ENCODE data around the gene MAVS.
A peak's percentile ranks its signal among the peaks of the same experiment; 100 is the strongest.
"Not testable (repeated sequence)": the region's sequence is repeated elsewhere in the genome, so short reads cannot be mapped to it uniquely, and the experiment has no call there.

MAVS gene

DNA sequence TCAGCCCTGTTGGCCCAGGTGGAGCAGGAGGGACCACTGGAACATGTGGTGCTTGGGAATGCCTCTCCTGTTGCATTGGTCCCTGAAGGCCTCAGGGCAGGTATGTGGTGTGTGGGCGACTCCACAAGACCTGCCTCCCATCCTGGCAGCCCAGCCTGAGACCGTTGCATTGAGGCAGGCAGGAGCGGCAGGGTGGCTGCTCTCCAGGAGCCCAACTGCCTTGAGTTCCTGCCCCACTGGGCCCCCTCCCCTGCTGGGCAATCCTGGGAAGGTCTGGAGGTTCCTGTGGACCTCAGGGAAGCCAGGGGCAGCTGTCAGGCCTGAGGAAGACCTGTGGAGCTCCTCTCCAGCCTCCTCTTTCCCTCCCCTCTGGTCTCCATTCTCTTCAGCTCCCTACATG is 19.8 kb downstream of the MAVS start:
- H2AFZ ChIP-seq (ENCODE audit: low read depth, low read length): no peak overlapping the region
- H3K4me1 ChIP-seq (ENCODE audit: insufficient read depth, low read length): no peaks in the 10 kb centered on the region
- peaks cover 5% of the 10 kb centered on the region for H3K9me3 ChIP-seq (ENCODE audit: low read length)
- no peaks in the 10 kb centered on the region for H3K27me3 ChIP-seq (ENCODE audit: insufficient read depth, low read length)
- H3K4me3 ChIP-seq (ENCODE audit: low read length): no peak overlapping the region
- H3K36me3 ChIP-seq (ENCODE audit: insufficient read depth, low read length): peaks cover 55% of the 10 kb centered on the region

DNA sequence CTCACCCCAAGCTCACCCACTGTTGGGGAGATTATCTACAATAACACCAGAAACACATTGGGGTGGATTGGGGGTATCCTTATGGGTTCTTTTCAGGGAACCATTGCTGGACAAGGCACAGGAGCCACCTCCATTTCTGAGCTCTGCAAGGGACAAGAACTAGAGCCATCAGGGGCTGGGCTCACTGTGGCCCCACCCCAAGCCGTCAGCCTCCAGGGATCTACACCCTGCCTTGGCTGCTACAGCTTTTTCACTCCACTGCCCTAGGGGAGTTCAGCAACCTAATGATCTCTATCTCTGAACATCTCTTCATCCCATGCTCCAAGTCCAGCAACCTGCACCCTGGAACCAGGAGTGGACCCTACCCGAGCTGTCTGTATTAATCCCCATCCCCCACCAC is 21.2 kb downstream of the MAVS start:
- no peak overlapping the region for H3K4me3 ChIP-seq (ENCODE audit: low read length)
- H3K36me3 ChIP-seq (ENCODE audit: insufficient read depth, low read length): peaks cover 51% of the 10 kb centered on the region
- H2AFZ ChIP-seq (ENCODE audit: low read depth, low read length): no peak overlapping the region
- H3K4me1 ChIP-seq (ENCODE audit: insufficient read depth, low read length): no peaks in the 10 kb centered on the region
- H3K9me3 ChIP-seq (ENCODE audit: low read length): no peaks in the 10 kb centered on the region
- no peaks in the 10 kb centered on the region for H3K27me3 ChIP-seq (ENCODE audit: insufficient read depth, low read length)

DNA sequence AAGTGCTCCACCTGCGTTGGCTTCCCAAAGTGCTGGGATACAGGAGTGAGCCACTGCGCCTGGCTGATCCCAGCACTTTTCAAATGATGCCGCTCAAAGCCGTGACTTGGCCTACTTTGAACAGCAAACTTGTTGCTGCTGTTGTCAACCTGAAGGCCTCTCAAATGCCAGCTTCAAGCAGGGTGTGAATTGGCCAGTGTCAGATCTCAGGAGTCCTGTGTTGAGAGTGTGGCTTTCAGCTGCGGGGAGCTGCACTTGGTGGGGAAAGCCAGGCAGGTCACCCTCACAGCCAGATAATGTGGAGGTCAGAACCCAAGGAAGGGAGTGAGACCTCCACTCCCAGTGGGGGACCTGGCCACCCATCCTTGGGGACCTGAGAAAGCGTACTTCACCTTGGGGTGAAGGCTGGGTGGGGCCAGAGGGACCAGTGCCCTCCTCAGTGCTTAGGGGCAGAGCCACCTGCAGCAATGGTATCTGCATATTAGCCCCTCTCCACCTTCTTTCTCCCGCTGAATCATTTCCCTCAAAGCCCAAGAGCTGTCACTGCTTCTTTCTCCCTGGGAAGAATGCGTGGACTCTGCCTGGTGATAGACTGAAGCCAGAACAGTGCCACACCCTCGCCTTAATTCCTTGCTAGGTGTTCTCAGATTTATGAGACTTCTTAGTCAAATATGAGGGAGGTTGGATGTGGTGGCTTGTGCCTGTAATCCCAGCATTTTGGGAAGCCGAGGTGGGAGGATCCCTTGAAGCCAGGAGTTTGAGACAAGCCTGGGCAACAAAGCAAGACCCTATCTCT is 23.4 kb downstream of the MAVS start:
- H2AFZ ChIP-seq (ENCODE audit: low read depth, low read length): no peak overlapping the region

DNA sequence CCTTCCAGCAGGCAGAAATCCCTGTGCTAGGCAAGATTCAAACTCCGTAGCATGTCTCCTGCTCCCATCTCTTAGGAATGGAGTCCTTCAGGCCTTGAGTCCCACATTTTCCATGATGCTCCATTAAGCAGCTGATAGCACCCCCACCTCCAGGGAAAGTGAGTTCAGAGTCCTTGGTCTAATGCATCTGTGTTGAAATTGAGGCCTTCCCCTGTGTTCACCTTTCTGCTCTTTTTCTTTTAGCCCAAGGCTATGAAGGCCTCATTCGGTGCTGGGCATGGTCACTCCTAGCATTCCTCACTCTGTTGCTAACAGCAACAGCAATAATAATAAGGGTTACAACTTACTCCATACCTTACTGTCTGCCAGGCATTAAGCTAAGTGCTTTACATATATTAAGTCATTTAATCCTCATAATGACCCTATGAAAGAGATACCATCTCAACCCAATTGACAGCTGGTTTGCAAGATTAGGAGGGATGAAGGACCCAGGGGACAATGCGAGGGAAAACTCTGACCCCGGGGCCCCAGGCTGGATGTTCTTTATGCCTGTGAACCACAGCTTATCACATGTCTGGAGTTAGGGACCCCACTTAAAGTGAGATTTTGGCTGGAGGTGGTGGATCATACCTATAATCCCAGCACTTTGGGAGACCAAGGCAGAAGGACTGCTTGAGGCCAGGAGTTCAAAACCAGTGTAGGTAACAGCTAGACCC is 25.1 kb downstream of the MAVS start:
- Histone ChIP-seq H3K4me3 (ENCODE audit: low read length) (no peak overlapping the region), H2AFZ (ENCODE audit: low read depth, low read length) (no peak overlapping the region), H3K9me3 (ENCODE audit: low read length) (no peaks in the 10 kb centered on the region), H3K36me3 (ENCODE audit: insufficient read depth, low read length) (peaks cover 34% of the 10 kb centered on the region), H3K4me1 (ENCODE audit: insufficient read depth, low read length) (no peaks in the 10 kb centered on the region), H3K27me3 (ENCODE audit: insufficient read depth, low read length) (no peaks in the 10 kb centered on the region)

More for the DNA sequence above, 23.4 kb downstream of the MAVS start:
- no peaks in the 10 kb centered on the region for H3K27me3 ChIP-seq (ENCODE audit: insufficient read depth, low read length)
- no peak overlapping the region for H3K4me3 ChIP-seq (ENCODE audit: low read length)
- H3K4me1 ChIP-seq (ENCODE audit: insufficient read depth, low read length): no peaks in the 10 kb centered on the region
- peaks cover 44% of the 10 kb centered on the region for H3K36me3 ChIP-seq (ENCODE audit: insufficient read depth, low read length)
- H3K9me3 ChIP-seq (ENCODE audit: low read length): no peaks in the 10 kb centered on the region

DNA sequence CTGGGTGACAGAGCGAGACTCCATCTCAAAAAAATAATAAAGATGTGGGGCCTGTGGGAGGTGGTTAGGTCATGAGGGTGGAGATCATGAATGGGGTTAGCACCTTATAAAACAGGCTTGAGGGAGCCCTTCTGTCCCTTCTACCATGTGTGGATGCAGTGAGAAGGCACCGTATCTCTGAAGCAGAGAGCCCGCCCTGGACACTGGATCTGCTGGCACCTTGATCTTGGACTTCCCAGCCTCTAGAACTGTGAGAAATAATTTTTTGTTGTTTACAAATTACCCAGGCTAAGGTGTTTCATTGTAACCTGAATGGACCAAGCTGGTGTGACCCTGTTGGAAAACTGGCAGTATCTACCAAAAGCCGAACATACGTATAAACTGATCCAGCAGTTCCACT is 26.9 kb downstream of the MAVS start:
- Histone ChIP-seq H3K27me3 (ENCODE audit: insufficient read depth, low read length) (no peaks in the 10 kb centered on the region), H2AFZ (ENCODE audit: low read depth, low read length) (no peak overlapping the region), H3K4me1 (ENCODE audit: insufficient read depth, low read length) (no peaks in the 10 kb centered on the region), H3K9me3 (ENCODE audit: low read length) (no peaks in the 10 kb centered on the region), H3K36me3 (ENCODE audit: insufficient read depth, low read length) (peaks cover 24% of the 10 kb centered on the region), H3K4me3 (ENCODE audit: low read length) (no peak overlapping the region)

DNA sequence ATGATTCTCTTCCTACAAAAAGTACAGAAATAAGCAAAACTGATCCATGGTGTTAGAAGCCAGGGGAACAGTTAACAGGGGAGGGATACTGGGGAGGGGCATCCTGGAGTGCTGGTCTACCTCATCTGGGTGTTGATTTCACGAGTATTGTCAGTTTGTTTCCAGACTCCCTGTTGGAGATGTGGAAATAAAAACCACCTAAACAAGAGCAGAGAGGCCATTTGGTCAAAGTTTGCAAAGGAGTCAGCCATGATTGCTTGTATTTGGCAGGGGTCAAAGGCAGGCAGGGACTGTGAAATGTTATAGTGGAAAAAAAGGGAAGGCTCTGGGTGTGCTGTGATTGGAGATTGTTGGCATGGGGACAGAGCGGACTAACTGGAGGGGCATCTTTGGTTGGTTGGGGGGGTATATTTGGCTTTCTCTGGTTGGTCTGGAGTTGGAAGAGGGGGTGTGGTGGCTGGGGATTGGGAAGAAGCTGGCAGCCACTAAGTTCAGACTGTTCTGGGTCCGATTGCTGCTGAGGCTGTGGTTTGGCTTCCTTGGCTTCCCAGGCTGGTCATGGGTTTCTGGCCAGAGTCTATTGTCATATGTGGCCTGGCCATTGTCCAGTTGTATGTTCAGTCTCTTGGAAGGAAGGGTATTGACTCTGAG is 27.7 kb downstream of the MAVS start:
- Histone ChIP-seq H3K36me3 (ENCODE audit: insufficient read depth, low read length) (peaks cover 24% of the 10 kb centered on the region), H3K9me3 (ENCODE audit: low read length) (no peaks in the 10 kb centered on the region), H3K4me1 (ENCODE audit: insufficient read depth, low read length) (no peaks in the 10 kb centered on the region), H2AFZ (ENCODE audit: low read depth, low read length) (no peak overlapping the region), H3K27me3 (ENCODE audit: insufficient read depth, low read length) (no peaks in the 10 kb centered on the region), H3K4me3 (ENCODE audit: low read length) (no peak overlapping the region)

DNA sequence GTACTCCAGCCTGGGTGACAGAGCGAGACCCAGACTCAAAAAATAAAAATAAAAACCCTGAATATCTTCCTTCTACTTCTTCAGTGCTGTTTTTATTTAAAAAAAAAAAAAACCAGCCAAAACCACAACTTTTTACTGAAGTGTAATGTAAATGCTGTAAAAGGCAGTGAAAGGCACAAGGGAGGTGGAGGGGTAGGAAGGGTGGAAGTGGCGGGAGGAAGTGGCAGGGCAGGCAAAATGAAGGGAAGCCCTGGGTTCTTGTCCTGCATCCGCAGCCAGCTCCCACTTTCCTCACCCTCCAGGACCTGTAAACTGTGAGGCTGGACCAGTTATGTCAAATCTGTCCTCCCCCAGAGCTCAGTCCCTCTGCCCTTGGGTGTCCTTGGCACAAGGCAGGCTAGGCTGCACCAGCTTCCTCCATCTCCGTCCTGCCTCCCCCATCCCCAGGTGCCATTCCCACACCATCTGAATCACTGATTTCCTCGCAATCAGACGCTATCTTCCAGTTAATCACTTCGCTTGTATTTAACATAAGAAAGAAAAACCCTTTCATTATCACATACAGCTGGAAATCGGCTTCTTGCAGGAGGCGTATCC is 28.8 kb downstream of the MAVS start:
- no peak overlapping the region for H3K4me3 ChIP-seq (ENCODE audit: low read length)
- no peaks in the 10 kb centered on the region for H3K4me1 ChIP-seq (ENCODE audit: insufficient read depth, low read length)
- no peaks in the 10 kb centered on the region for H3K9me3 ChIP-seq (ENCODE audit: low read length)
- H2AFZ ChIP-seq (ENCODE audit: low read depth, low read length): no peak overlapping the region
- no peaks in the 10 kb centered on the region for H3K27me3 ChIP-seq (ENCODE audit: insufficient read depth, low read length)
- peaks cover 24% of the 10 kb centered on the region for H3K36me3 ChIP-seq (ENCODE audit: insufficient read depth, low read length)

DNA sequence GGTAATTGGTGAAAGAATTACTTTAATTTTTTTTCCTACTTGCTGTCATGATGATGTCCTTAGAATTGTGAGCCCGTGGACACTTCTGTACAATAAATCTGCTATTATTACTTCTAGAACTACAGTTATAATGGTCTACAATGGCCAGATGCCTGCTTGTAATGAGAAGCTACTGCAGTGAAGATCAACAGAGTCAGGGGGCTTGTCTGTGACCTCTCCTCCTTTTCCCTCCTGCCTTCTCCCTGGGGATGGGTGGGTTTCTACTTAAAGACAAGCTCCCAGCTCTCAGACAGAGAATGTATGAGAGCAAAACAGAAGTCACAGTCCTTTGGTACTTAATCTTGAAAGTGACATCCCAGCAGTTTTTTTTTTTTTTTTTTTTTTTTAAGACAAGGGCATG is 29.4 kb downstream of the MAVS start:
- peaks cover 24% of the 10 kb centered on the region for H3K36me3 ChIP-seq (ENCODE audit: insufficient read depth, low read length)

DNA sequence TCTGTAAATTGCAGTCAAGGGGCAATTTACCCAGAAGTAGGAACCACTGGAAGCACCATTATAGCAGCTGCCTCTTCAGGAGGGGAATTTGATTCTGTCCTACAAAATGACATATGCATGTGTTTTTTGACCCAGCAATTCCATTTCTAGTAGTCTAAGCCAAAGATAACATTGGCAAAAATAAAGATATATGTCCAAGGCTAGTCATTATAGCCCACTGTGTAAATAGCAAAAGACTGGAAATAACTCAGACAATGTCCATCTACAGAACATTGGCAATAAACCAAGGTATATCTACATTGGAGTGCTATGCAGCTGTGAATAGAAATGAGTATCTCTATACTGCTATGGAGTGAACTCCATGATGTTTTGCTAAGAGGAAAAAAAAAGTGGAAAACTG is 30.0 kb downstream of the MAVS start:
- Histone ChIP-seq H2AFZ (ENCODE audit: low read depth, low read length) (no peak overlapping the region), H3K27me3 (ENCODE audit: insufficient read depth, low read length) (no peaks in the 10 kb centered on the region), H3K4me1 (ENCODE audit: insufficient read depth, low read length) (no peaks in the 10 kb centered on the region), H3K36me3 (ENCODE audit: insufficient read depth, low read length) (peaks cover 24% of the 10 kb centered on the region), H3K4me3 (ENCODE audit: low read length) (no peak overlapping the region), H3K9me3 (ENCODE audit: low read length) (no peaks in the 10 kb centered on the region)

More for the DNA sequence above, 29.4 kb downstream of the MAVS start:
- Histone ChIP-seq H3K9me3 (ENCODE audit: low read length) (no peaks in the 10 kb centered on the region), H2AFZ (ENCODE audit: low read depth, low read length) (no peak overlapping the region), H3K4me3 (ENCODE audit: low read length) (no peak overlapping the region), H3K27me3 (ENCODE audit: insufficient read depth, low read length) (no peaks in the 10 kb centered on the region), H3K4me1 (ENCODE audit: insufficient read depth, low read length) (no peaks in the 10 kb centered on the region)

DNA sequence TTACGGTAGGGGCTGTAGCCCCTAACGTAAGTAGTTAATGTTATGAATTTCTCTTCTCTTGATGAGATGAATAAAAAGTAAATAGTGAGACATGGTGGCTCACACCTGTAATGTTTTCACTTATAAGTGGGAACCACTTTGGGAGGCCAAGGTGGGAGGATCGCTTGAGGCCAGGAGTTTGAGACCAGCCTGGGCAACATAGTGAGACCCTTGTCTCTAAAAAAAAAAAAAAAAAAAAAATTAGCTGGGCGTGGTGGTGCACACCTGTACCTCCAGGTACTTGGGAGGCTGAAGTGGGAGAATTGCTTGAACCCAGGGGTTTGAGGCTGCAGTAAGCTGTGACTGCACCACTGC is 32.3 kb downstream of the MAVS start:
- H3K4me3 ChIP-seq (ENCODE audit: low read length); H3K36me3 ChIP-seq (ENCODE audit: insufficient read depth, low read length); H2AFZ ChIP-seq (ENCODE audit: low read depth, low read length); H3K4me1 ChIP-seq (ENCODE audit: insufficient read depth, low read length); H3K27me3 ChIP-seq (ENCODE audit: insufficient read depth, low read length); H3K9me3 ChIP-seq (ENCODE audit: low read length): not testable (repeated sequence)

DNA sequence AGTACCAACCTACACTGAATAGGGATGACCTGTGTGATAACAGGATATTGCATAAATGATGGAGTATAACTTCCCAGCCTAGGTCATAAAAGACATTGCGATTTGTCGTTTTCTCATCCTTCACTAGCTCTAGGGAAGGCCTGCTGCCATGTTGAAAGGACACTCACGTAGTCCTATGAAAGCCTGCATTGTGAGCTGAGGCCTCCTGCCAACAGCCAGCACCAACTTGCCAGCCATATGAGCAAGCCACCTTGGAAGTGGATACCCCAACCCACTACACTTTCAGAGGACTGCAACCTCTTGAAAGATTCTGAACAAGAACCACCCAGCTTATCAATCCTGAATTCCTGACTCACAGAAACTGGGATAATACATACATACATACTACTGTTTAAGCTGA is 39.1 kb downstream of the MAVS start:
- peaks cover 3% of the 10 kb centered on the region for H3K36me3 ChIP-seq (ENCODE audit: insufficient read depth, low read length)
- H3K9me3 ChIP-seq (ENCODE audit: low read length): no peaks in the 10 kb centered on the region
- H3K4me3 ChIP-seq (ENCODE audit: low read length): no peak overlapping the region
- no peaks in the 10 kb centered on the region for H3K27me3 ChIP-seq (ENCODE audit: insufficient read depth, low read length)
- no peak overlapping the region for H2AFZ ChIP-seq (ENCODE audit: low read depth, low read length)
- H3K4me1 ChIP-seq (ENCODE audit: insufficient read depth, low read length): peaks cover 9% of the 10 kb centered on the region

DNA sequence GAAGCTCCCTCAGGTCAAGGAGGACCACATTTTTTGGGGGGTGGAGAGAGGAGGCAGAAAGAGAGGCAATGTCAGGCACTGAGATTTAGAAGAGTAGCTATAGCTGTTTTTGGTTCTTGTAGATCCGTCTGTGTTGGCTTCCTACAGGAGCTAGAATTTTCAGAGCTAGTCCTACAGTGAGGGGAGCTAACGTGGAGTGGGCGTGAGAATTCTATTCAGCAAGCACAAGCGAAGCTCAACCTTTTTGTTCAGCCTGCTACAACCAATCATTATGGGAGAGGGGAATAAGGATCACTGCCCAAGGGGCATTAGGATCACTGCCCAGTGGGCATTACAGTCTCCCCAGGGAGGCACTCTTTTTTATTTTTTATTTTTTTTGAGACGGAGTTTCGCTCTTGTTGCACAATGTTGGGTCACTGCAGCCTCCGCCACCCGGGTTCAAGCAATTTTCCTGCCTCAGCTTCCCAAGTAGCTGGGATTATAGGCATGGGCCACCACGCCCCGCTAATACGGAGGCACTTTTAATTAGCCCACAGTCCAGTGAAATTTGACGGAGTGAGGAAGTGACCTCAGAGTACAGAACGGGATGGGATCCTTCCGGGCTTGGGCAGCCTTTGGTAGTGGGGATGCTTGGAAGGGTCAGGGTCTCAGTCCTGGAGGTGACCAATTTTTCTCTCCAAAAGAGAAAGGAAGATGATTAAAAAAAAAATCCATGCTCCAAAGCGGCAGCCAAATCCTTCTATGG is 41.4 kb downstream of the MAVS start:
- H3K36me3 ChIP-seq (ENCODE audit: insufficient read depth, low read length): peaks cover 15% of the 10 kb centered on the region
- peak overlapping the region; percentile 33 for H2AFZ ChIP-seq (ENCODE audit: low read depth, low read length)
- peak overlapping the region; percentile 88 for H3K4me3 ChIP-seq (ENCODE audit: low read length)
- no peaks in the 10 kb centered on the region for H3K9me3 ChIP-seq (ENCODE audit: low read length)
- no peaks in the 10 kb centered on the region for H3K27me3 ChIP-seq (ENCODE audit: insufficient read depth, low read length)
- peaks cover 19% of the 10 kb centered on the region for H3K4me1 ChIP-seq (ENCODE audit: insufficient read depth, low read length)
